ENCODE measurements around the gene KLHL29. TPM values are rescaled to one million over a fixed set of nuclear protein-coding genes. Genes with fewer than 3 reads are reported as not detected.
A peak's percentile ranks its signal among the peaks of the same experiment; 100 is the strongest.

KLHL29 gene
- total RNA-seq, 1 donor from 2014 or later = 3.0 TPM

GRCh38 chr2:23529659-23530058 lies 144.7 kb downstream of the KLHL29 start:
- Mint-ChIP-seq H3K4me3 (ENCODE audit: low read depth) (no peak overlapping the region), H3K4me1 (ENCODE audit: low read depth) (peaks cover 23% of the 10 kb centered on the region), H3K36me3 (ENCODE audit: low read depth) (no peaks in the 10 kb centered on the region), H3K9me3 (no peaks in the 10 kb centered on the region), H3K27me3 (ENCODE audit: low read depth) (no peaks in the 10 kb centered on the region), H3K27ac (no peak overlapping the region)
- no peak for DNase-seq (ENCODE audit: low spot score)
- intact Hi-C loops (cut with micrococcal nuclease) = no loop called here

GRCh38 chr2:23530206-23530908 lies 145.4 kb downstream of the KLHL29 start:
- Mint-ChIP-seq H3K27ac (no peak overlapping the region), H3K4me3 (ENCODE audit: low read depth) (no peak overlapping the region), H3K4me1 (ENCODE audit: low read depth) (peaks cover 25% of the 10 kb centered on the region), H3K36me3 (ENCODE audit: low read depth) (no peaks in the 10 kb centered on the region), H3K9me3 (no peaks in the 10 kb centered on the region), H3K27me3 (ENCODE audit: low read depth) (no peaks in the 10 kb centered on the region)
- intact Hi-C loops (cut with micrococcal nuclease) = no loop called here
- DNase-seq (ENCODE audit: low spot score) = no peak

GRCh38 chr2:23530909-23531276 lies 145.9 kb downstream of the KLHL29 start:
- Mint-ChIP-seq H3K4me1 (ENCODE audit: low read depth) (peaks cover 27% of the 10 kb centered on the region), H3K36me3 (ENCODE audit: low read depth) (no peaks in the 10 kb centered on the region), H3K27me3 (ENCODE audit: low read depth) (no peaks in the 10 kb centered on the region), H3K9me3 (no peaks in the 10 kb centered on the region), H3K27ac (no peak overlapping the region), H3K4me3 (ENCODE audit: low read depth) (no peak overlapping the region)
- no peak for DNase-seq (ENCODE audit: low spot score)
- intact Hi-C loops (cut with micrococcal nuclease) = no loop called here

GRCh38 chr2:23531280-23531679 lies 146.3 kb downstream of the KLHL29 start:
- intact Hi-C loops (cut with micrococcal nuclease) = no loop called here
- no peak for DNase-seq (ENCODE audit: low spot score)
- H3K27ac Mint-ChIP-seq = no peak overlapping the region
- H3K36me3 Mint-ChIP-seq (ENCODE audit: low read depth) = no peaks in the 10 kb centered on the region
- no peak overlapping the region for H3K4me3 Mint-ChIP-seq (ENCODE audit: low read depth)
- H3K4me1 Mint-ChIP-seq (ENCODE audit: low read depth) = peaks cover 23% of the 10 kb centered on the region
- no peaks in the 10 kb centered on the region for H3K9me3 Mint-ChIP-seq
- no peaks in the 10 kb centered on the region for H3K27me3 Mint-ChIP-seq (ENCODE audit: low read depth)

- Mint-ChIP-seq H3K9me3 (no peaks in the 10 kb centered on the region), H3K27ac (no peak overlapping the region), H3K4me3 (ENCODE audit: low read depth) (no peak overlapping the region), H3K4me1 (ENCODE audit: low read depth) (peaks cover 22% of the 10 kb centered on the region), H3K27me3 (ENCODE audit: low read depth) (no peaks in the 10 kb centered on the region), H3K36me3 (ENCODE audit: low read depth) (no peaks in the 10 kb centered on the region)
- no peak for DNase-seq (ENCODE audit: low spot score)
- intact Hi-C loops (cut with micrococcal nuclease) = loop anchor here (1.0 kb wide), 1 partner anchor 43 kb away; no protein-coding TSS in a partner anchor
Measured at GRCh38 chr2:23531881-23532280, 146.9 kb downstream of the KLHL29 start.

GRCh38 chr2:23532391-23533337 lies 147.7 kb downstream of the KLHL29 start:
- Mint-ChIP-seq H3K9me3 (no peaks in the 10 kb centered on the region), H3K27me3 (ENCODE audit: low read depth) (no peaks in the 10 kb centered on the region), H3K36me3 (ENCODE audit: low read depth) (no peaks in the 10 kb centered on the region), H3K27ac (peak overlapping the region; percentile 92), H3K4me1 (ENCODE audit: low read depth) (peaks cover 22% of the 10 kb centered on the region), H3K4me3 (ENCODE audit: low read depth) (peak overlapping the region; percentile 82)
- intact Hi-C loops (cut with micrococcal nuclease) = loop anchor here (1.0 kb wide), 1 partner anchor 43 kb away; no protein-coding TSS in a partner anchor
- DNase-seq (ENCODE audit: low spot score) = peak; percentile 34

- H3K27me3 Mint-ChIP-seq (ENCODE audit: low read depth) = no peaks in the 10 kb centered on the region
- intact Hi-C loops (cut with micrococcal nuclease) = no loop called here
- DNase-seq (ENCODE audit: low spot score) = no peak
- no peaks in the 10 kb centered on the region for H3K36me3 Mint-ChIP-seq (ENCODE audit: low read depth)
- H3K27ac Mint-ChIP-seq = no peak overlapping the region
- peaks cover 24% of the 10 kb centered on the region for H3K4me1 Mint-ChIP-seq (ENCODE audit: low read depth)
- peak overlapping the region; percentile 82 for H3K4me3 Mint-ChIP-seq (ENCODE audit: low read depth)
- no peaks in the 10 kb centered on the region for H3K9me3 Mint-ChIP-seq
Measured at GRCh38 chr2:23533338-23533695, 148.3 kb downstream of the KLHL29 start.

- H3K4me3 Mint-ChIP-seq (ENCODE audit: low read depth) = no peak overlapping the region
- intact Hi-C loops (cut with micrococcal nuclease) = no loop called here
- H3K9me3 Mint-ChIP-seq = no peaks in the 10 kb centered on the region
- H3K4me1 Mint-ChIP-seq (ENCODE audit: low read depth) = peaks cover 26% of the 10 kb centered on the region
- DNase-seq (ENCODE audit: low spot score) = no peak
- H3K27ac Mint-ChIP-seq = no peak overlapping the region
- no peaks in the 10 kb centered on the region for H3K36me3 Mint-ChIP-seq (ENCODE audit: low read depth)
- no peaks in the 10 kb centered on the region for H3K27me3 Mint-ChIP-seq (ENCODE audit: low read depth)
Measured at GRCh38 chr2:23534771-23535170, 149.8 kb downstream of the KLHL29 start.

GRCh38 chr2:23536326-23536725 lies 151.3 kb downstream of the KLHL29 start:
- no peaks in the 10 kb centered on the region for H3K36me3 Mint-ChIP-seq (ENCODE audit: low read depth)
- no peaks in the 10 kb centered on the region for H3K9me3 Mint-ChIP-seq
- intact Hi-C loops (cut with micrococcal nuclease) = no loop called here
- DNase-seq (ENCODE audit: low spot score) = no peak
- H3K4me3 Mint-ChIP-seq (ENCODE audit: low read depth) = no peak overlapping the region
- peaks cover 2% of the 10 kb centered on the region for H3K27me3 Mint-ChIP-seq (ENCODE audit: low read depth)
- H3K27ac Mint-ChIP-seq = no peak overlapping the region
- peaks cover 26% of the 10 kb centered on the region for H3K4me1 Mint-ChIP-seq (ENCODE audit: low read depth)

- Mint-ChIP-seq H3K27me3 (ENCODE audit: low read depth) (peaks cover 2% of the 10 kb centered on the region), H3K9me3 (no peaks in the 10 kb centered on the region), H3K27ac (no peak overlapping the region), H3K4me3 (ENCODE audit: low read depth) (no peak overlapping the region), H3K4me1 (ENCODE audit: low read depth) (peaks cover 13% of the 10 kb centered on the region), H3K36me3 (ENCODE audit: low read depth) (no peaks in the 10 kb centered on the region)
- no peak for DNase-seq (ENCODE audit: low spot score)
- intact Hi-C loops (cut with micrococcal nuclease) = no loop called here
Measured at GRCh38 chr2:23537991-23538390, 153.0 kb downstream of the KLHL29 start.

GRCh38 chr2:23538566-23538965 lies 153.6 kb downstream of the KLHL29 start:
- H3K9me3 Mint-ChIP-seq = no peaks in the 10 kb centered on the region
- H3K27ac Mint-ChIP-seq = no peak overlapping the region
- peaks cover 13% of the 10 kb centered on the region for H3K4me1 Mint-ChIP-seq (ENCODE audit: low read depth)
- no peak for DNase-seq (ENCODE audit: low spot score)
- no peak overlapping the region for H3K4me3 Mint-ChIP-seq (ENCODE audit: low read depth)
- intact Hi-C loops (cut with micrococcal nuclease) = no loop called here
- no peaks in the 10 kb centered on the region for H3K36me3 Mint-ChIP-seq (ENCODE audit: low read depth)
- peaks cover 2% of the 10 kb centered on the region for H3K27me3 Mint-ChIP-seq (ENCODE audit: low read depth)

- Mint-ChIP-seq H3K27me3 (ENCODE audit: low read depth) (peaks cover 2% of the 10 kb centered on the region), H3K27ac (no peak overlapping the region), H3K36me3 (ENCODE audit: low read depth) (no peaks in the 10 kb centered on the region), H3K9me3 (no peaks in the 10 kb centered on the region), H3K4me1 (ENCODE audit: low read depth) (peaks cover 3% of the 10 kb centered on the region), H3K4me3 (ENCODE audit: low read depth) (no peak overlapping the region)
- DNase-seq (ENCODE audit: low spot score) = no peak
- intact Hi-C loops (cut with micrococcal nuclease) = no loop called here
Measured at GRCh38 chr2:23540804-23541360, 155.9 kb downstream of the KLHL29 start.
